ENCODE results near the gene ZNF488.
"Not testable (repeated sequence)": the region's sequence is repeated elsewhere in the genome, so short reads cannot be mapped to it uniquely, and the experiment has no call there.

The ZNF488 gene

GRCh38 chr10:47409866-47410256, 25.8 kb upstream of the ZNF488 start:
- DNase-seq (ENCODE audit: low spot score): no peak

DNA sequence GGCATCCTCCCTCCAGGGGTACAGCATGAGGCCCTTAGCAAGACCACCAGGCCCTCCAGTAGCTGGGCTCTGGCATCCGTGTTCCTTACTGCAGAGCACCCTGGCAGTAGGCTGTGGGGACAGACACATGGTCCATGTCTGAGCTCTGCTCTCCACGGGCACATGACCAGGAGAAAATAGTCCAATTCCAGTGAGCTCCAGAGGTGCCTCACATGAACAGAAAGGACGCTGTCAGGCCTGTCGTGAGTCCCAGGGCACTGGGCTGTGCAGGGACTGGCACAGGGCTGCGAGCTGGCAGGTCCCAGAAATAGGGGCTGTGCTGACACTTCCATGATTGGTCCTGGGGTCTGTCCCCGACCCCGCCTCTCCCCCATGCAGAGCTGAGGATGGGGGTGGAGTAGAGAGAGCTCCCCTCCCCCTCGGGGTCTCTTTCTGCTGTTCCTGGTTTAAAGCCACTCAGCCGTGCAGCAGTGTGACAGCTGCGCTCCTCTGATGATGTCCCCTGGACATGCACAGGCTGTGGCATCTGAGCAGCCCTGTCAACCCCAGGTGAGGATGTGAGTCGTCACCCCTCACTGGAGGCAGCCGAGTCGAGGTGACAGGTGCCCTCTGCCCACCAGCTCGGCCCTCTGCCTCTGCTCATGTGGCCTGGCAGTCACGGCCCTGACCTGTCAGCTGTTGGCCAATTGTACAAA, 25.2 kb upstream of the ZNF488 start:
- DNase-seq (ENCODE audit: low spot score): no peak

DNA sequence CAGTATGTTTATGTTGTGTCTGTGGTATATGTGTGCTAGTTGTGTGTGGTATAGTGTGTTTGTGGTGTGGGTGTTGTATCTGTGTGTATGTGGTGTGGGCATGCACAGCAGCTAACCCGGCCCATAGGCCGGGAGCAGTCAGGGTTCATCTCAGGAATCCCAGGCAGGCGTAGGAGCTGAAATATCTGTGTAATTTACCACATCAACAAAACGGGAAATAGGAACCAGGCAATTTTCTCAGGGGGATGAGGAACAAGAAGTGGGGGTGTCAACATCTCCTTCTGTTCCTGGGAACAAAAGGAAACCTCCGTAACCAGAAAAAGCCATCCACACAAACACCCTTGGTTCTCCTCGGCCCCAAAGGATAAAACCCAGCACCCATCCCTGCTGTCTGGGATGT, 24.5 kb upstream of the ZNF488 start:
- no peak for DNase-seq (ENCODE audit: low spot score)

DNA sequence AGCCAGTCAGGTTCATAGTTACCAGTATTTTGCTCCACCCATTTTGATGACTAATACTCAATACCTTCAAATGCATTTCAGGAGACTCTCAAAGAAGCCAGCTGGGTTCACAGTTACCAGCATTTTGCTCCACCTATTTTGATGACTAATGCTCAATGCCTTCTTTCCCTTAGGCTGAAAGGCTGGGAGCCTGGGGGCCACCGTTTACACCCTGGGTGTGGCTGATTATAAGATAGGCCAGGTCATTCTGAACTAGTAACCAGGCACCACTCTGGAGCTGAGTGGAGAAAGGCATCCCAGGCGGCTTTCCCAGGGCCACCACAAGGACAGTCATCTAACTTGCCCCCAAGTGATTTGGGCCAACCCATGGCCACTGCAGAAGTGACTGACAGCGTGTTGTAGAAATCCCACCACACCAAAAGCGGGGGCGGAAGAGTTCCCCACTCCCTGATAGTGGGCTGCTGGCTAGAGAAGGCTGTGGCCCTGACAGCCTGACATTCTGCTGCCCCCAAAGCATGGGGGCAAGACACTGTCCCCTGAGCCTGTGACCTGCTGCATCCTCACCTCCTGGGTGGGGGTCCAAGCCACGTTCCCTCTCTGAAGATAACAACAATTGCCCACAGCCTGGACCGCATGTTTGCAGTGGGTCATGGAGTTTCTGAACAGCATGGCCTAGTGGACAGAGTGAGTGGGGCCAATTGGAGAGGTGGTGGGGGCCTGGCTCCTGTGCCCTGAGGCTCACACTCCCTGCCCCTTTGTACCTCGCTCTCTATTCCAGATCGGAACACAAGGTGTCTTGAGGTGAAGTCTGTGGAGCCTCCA, 23.0 kb upstream of the ZNF488 start:
- DNase-seq (ENCODE audit: low spot score): no peak

DNA sequence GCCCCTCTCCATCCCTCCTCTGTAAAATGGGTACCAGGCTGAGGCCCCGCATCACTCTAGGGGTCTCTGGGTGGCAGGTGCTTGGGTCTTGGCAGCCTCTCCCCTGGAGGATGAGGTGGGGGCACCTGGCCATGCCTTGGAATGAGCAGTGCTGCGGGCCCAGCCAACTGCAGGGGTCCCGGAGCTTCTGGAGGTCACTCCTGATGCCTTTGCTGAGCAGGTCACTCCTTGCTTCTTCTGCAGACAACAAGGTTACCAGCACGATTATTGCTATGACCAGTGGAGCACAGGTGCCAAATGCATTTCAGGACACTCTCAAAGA, 22.4 kb upstream of the ZNF488 start:
- no peak for DNase-seq (ENCODE audit: low spot score)

GRCh38 chr10:47405857-47406547, 21.9 kb upstream of the ZNF488 start:
- DNase-seq (ENCODE audit: low spot score): no peak

GRCh38 chr10:47404937-47405336, 20.8 kb upstream of the ZNF488 start:
- no peak for DNase-seq (ENCODE audit: low spot score)

GRCh38 chr10:47404446-47404845, 20.4 kb upstream of the ZNF488 start:
- DNase-seq (ENCODE audit: low spot score): no peak

DNA sequence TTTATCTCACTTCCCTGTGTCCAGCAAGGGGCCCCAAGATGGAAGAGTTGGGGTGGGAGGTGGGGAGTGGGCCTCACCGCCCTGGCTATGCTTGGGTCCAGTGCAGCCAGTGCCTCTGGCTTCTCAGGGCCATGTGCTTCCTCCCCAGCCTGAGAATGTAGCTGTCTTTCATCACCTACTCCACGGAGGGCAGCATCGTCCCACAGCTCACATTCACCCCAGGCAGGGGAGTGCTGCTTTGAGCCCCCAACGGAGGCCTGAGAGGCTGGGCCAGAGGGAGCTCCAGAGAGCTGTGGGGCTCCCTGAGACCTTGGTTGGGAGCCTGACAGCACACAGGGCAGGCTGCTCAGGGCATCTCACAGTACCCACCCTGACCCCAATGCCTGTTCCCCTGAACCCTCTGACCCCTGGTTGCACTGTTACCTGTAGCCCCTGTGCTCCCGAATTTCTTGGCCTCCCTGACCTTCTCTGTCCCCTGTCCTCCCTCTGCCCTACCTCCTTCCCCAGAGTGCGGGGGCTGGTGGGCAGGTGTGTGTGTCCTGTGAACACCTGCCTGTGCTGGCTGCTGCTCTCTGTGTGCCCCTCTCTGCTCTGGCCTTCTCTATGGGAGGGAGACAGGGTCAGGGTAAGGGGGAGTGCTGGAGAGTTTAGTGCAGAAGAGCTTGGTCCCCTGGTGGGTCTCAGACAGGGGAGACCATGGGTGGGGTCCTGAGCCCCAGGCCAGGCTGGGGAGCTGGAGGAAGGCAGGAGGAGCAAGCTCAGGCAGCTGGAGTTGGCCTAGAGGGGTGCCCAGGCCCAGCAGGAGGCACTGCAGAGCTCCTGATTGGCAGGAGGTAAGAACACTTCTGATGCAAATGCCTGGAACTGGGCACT, 19.6 kb upstream of the ZNF488 start:
- no peak for DNase-seq (ENCODE audit: low spot score)

- no peak for DNase-seq (ENCODE audit: low spot score)
These were observed 18.7 kb upstream of the ZNF488 start for GRCh38 chr10:47402641-47403301.

DNA sequence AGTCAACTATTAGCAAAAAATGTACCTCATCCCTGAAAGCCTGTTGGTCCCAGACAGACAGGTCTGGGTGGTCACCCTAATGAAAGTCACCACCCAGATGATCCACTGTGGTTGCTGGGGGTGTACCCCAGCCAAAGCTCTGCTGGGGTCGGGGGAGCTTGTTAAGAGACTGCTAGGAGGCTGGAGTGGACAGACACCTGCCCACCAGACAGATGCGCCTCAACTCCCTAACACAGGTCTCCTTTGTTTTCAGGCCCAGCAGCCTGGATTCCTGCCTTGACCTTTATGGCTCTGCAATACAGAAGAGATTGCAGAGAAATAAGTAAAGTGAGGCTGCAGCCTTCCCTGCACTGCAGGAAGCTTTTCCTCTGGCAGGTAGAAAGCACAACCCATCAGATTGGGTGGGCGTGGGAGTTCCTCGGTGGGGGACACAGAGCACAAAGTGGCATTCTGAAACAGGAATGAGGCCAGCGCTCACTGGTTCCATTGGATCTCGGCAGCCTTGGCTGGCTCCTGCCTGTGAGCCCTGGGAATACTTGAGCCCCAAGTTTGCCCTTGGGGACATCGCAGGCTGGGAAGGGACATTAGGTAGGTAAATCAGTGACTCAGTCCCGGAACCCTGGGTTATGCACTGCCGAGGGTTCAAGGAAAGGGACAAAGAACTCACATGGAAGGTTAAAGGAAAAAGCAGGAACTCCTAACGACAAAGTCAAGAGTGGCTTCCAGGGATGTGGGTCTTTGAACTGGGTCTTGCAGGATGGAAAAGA, 18.0 kb upstream of the ZNF488 start:
- no peak for DNase-seq (ENCODE audit: low spot score)

DNA sequence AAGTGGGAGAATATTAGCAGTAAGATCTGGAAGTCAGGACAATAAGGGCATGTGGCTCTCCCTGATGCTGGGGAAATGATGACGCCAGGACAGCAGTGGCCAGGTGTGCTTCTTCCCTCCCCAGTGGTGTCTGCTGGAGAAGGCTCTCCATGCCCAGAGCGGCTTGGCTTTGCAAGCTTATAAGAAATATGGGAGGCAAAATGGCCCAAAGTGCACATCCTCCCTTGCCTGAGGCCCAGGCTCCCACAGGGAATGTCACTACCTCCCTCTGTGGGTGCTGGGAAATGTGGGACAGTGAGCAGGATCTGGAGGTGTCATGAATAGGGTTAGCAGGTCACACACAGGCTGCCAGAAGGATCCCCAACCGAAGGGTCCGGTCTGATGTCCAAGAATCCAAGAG, 17.1 kb upstream of the ZNF488 start:
- DNase-seq (ENCODE audit: low spot score): no peak

DNA sequence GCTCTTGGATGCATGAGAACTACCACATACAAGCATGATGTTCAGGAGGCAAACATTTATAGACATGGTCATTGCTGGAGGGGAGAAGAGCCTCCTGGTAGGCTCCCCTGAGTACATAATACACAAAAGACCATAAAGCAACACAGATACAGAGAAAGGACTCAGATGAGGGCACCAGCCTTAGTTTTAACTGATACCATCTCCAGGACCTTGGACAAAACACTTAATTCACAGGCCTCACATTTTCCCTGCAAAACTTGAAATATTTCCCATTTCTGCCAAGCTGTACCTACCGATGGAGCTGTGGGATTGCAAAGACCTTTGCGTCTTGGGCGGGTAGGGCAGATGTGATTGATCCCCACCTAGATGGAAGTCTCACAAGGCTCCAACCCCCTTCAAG, 16.7 kb upstream of the ZNF488 start:
- DNase-seq (ENCODE audit: low spot score): no peak

DNA sequence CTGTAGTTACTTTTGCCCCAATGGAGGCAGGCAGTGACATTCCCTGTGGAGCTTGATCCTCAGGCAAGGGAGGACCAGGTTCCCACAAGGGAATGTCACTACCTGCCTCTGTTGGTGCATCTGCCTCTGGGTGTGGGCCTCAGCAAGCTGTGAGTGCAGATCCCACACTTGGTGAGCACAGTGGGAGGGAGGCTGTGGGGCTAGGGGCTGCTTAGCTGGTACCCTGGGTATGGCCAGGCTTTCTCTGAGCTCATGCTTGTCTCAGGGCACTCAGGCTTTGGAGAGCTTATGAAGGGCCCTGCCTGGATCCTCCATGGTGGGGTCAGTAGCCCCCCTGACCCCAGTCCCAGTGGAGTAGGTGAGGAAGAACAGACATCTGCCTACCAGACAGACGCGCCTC, 16.2 kb upstream of the ZNF488 start:
- DNase-seq (ENCODE audit: low spot score): no peak

DNA sequence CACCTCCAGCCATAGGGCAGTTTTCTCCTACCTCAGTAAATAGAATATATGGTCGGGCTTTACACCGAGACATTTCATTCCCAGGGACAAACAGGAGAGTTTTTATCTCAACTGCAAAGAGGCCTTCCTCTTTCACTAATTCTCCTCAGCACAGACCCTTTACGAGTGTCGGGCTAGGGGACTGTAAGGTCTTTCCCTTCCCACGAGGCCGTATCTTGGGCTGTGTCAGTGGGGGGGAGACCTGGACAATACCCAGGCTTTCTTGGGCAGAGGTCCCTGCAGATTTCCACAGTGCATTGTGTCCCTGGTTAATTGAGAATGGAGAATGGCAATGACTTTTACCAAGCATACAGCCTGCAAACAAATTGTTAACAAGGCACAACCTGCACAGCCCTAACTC, 13.2 kb upstream of the ZNF488 start:
- DNase-seq (ENCODE audit: low spot score): no peak

- DNase-seq (ENCODE audit: low spot score): no peak
These were observed 12.2 kb upstream of the ZNF488 start for GRCh38 chr10:47396311-47396717.

- no peak for DNase-seq (ENCODE audit: low spot score)
These were observed 5.5 kb upstream of the ZNF488 start for GRCh38 chr10:47389619-47390018.

- DNase-seq (ENCODE audit: low spot score): no peak
These were observed 4.8 kb upstream of the ZNF488 start for GRCh38 chr10:47388879-47389278.

GRCh38 chr10:47386104-47386503, 2.0 kb upstream of the ZNF488 start:
- not testable (repeated sequence) for DNase-seq (ENCODE audit: low spot score)

GRCh38 chr10:47383261-47384147, 589 bp downstream of the ZNF488 start:
- no peak for DNase-seq (ENCODE audit: low spot score)

Data from germinal center (tissue), 1 donor.